VCaP (cell line): ENCODE results near the gene SLC35A5.

Experiments
- H3K27ac ChIP-seq: fragments of 450-650 bp; 2 replicates; pipeline ENCODE4 v1.5.1; 2017
- TF ChIP-seq, protein P1 (sequence below): fragments of 450-650 bp; conservative IDR thresholded peaks from 2 replicates; pipeline ENCODE4 v1.5.1; 2017; ENCODE audit warnings: mild to moderate bottlenecking, moderate library complexity

SLC35A5 gene

DNA sequence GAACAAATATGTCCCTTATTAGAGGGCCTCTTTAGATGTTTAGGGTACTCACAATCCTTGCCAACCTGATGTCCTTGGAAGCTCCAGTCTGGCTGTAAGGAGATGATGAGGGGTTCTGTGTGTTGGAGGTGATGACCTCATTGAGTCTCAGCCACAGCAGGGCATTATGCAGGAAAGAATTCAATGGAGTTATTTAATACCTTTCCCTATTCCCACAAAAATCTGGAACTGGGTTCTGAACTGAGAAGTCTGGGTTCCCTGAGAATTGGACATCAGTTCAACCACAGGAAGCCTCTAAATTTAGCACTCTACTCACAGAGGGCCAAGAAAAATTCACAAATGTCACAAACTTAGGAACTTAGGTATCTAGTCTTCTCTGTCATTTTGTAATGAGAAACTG lies 36.9 kb downstream of the SLC35A5 start:
- TF ChIP-seq, protein P1, sequence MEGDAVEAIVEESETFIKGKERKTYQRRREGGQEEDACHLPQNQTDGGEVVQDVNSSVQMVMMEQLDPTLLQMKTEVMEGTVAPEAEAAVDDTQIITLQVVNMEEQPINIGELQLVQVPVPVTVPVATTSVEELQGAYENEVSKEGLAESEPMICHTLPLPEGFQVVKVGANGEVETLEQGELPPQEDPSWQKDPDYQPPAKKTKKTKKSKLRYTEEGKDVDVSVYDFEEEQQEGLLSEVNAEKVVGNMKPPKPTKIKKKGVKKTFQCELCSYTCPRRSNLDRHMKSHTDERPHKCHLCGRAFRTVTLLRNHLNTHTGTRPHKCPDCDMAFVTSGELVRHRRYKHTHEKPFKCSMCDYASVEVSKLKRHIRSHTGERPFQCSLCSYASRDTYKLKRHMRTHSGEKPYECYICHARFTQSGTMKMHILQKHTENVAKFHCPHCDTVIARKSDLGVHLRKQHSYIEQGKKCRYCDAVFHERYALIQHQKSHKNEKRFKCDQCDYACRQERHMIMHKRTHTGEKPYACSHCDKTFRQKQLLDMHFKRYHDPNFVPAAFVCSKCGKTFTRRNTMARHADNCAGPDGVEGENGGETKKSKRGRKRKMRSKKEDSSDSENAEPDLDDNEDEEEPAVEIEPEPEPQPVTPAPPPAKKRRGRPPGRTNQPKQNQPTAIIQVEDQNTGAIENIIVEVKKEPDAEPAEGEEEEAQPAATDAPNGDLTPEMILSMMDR, result no peak
- no peak overlapping the region for H3K27ac ChIP-seq

DNA sequence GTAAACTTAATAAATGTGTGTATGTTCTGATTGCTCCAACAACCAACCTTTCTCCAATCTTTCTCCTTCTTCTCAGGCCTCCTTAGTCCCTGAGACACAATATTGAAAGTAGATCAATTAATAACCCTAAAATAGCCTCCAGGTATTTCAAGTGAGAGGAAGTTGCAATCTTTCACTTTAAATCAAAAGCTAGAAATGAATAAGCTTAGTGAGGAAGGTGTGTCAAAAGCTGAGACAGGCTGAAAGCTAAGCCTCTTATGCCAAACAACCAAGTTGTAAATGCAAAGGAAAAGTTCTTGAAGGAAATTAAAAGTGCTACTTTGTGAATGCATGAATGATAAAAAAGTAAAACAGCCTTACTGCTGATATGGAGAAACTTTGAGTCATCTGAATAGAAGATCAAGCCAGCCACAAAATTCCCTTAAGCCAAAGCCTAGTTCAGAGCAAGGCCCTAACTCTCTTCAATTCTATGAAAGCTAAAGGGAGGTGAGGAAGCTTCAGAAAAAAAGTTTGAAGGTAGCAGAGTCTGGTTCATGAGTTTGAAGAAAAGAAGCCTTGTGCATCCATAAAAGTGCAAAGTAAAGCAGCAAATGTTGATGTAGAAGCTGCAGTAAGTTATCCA lies 40.5 kb downstream of the SLC35A5 start:
- TF ChIP-seq, protein P1, result no peak
- H3K27ac ChIP-seq, result no peak overlapping the region

DNA sequence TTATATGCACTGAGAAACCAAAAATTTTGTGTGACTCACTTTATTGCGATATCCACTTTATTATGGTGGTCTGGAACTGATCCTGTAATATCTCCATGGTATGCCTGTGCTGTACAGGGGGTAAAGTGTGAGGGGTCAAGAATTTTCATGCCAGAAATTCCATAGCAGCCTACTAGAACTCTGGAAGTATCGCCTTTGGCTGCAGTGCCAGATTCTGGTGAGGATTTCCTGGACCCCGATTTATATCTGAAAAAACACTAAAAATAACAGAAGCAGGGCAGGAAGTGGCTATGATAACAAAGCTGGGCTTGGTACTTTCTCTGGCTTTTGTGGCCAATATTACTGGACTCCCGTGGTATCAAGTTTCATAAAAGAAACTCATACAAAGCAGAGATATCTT lies 42.7 kb downstream of the SLC35A5 start:
- TF ChIP-seq, protein P1, result no peak

DNA sequence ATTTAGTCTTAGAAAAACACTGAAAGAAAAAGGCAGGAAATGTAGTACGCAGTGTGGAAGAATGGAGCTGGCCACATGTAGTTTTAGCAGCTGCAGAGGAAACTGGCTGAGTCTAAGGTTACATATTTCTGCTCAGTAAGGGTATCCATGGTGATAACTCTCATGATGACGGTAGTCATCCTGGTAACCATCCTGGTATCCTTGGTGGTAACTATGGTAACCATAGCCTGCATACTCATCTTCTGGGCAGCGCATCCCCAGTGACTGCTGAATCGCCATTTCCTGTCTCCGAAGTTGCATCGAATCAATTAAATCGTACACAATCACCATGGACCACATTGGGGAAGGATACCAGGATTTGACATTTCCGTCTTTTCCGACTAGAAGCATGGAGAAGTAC lies 43.4 kb downstream of the SLC35A5 start:
- no peak overlapping the region for H3K27ac ChIP-seq
- TF ChIP-seq, protein P1, result no peak

More for the DNA sequence above, 42.7 kb downstream of the SLC35A5 start:
- no peak overlapping the region for H3K27ac ChIP-seq

DNA sequence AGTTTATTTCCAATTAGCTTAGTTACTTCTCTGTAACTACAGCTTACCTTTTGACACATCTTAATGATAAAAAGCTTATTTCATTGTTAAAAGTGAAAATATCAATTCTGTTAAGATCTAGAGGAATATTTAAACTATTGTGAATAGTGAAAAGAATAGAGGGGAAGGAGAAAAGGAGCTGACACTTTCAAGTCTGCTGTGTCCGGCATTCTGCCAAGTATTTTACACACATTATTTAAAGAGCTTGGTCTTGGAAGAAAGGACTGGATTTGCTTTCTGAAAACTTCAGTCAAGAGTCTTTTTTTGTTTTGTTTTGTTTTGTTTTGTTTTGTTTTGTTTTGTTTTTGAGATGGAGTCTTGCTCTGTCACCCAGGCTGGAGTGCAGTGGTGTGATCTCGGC lies 44.3 kb downstream of the SLC35A5 start:
- H3K27ac ChIP-seq, result no peak overlapping the region
- TF ChIP-seq, protein P1, result no peak

DNA sequence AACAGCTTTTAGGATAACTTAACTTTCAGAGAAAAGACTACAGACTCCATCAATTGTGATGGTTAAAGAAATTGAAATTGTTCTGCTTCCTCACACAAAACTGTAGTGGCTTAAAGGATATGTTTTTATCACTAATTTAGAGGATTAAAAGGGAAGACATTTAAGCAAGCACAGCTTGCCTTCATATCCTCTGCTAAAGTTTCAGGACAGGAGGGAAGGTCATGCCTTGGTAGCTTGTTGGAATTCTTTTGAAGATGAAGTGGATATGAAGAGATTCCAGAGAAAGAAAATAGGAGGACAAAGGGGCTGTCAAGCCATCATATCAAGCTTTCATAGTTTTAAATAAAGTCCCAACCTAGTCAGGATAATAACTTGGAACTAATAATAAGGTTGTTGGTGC lies 46.0 kb downstream of the SLC35A5 start:
- TF ChIP-seq, protein P1, result no peak
- no peak overlapping the region for H3K27ac ChIP-seq

DNA sequence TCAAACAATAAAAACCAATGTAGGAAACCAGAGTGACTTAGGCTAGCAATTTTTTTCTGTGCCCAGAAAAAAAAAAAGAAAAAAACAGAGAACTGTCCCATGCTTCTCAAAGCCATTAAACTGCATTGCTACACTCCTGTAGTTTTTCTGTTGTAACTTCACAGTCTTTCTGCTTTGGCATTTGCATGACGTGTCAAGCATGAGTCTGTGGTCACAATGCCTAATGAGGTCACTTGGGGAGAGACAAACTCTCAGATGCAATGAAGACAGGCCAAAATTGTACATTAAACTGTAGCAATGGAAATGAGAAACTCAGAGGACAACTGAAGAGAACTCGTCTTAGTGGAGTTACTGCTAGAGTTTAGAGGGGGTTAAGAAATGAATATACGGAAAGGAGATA lies 48.3 kb downstream of the SLC35A5 start:
- no peak overlapping the region for H3K27ac ChIP-seq
- TF ChIP-seq, protein P1, result no peak
